KOPT-K1 (cell line): ENCODE measurements around the gene RLIM.
"Not testable (repeated sequence)": the region's sequence is repeated elsewhere in the genome, so short reads cannot be mapped to it uniquely, and the experiment has no call there.

Experiments
- H3K27ac ChIP-seq: fragments of 200-600 bp; sonication (generic); 2 replicates; pipeline ENCODE4 v1.5.1; 2016; ENCODE audit warnings: antibody characterized with exemption, mild to moderate bottlenecking, low read depth, low read length; ENCODE audit not compliant: poor library complexity, severe bottlenecking
- H3K36me3 ChIP-seq: fragments of 200-600 bp; sonication (generic); 2 replicates; pipeline ENCODE4 v1.5.1; 2017; ENCODE audit warnings: antibody characterized with exemption, mild to moderate bottlenecking, low read length, moderate library complexity; ENCODE audit not compliant: insufficient read depth
- H3K9me3 ChIP-seq: fragments of 200-600 bp; sonication (generic); 2 replicates; pipeline ENCODE4 v1.5.1; 2017; ENCODE audit warnings: antibody characterized with exemption, low read length, mild to moderate bottlenecking; ENCODE audit not compliant: insufficient read depth, poor library complexity, severe bottlenecking

Gene RLIM

GRCh38 chrX:74614093-74614909 lies at the start of gene RLIM:
Gene RLIM, minus strand, starts transcription at chrX:74614624. Its CDS starts 18,647 bp downstream, at chrX:74595977.
- Histone ChIP-seq H3K9me3 (no peaks in the 10 kb centered on the region), H3K27ac (peak within 1 kb of the TSS; percentile 97), H3K36me3 (peaks cover 22% of the 10 kb centered on the region)

- Histone ChIP-seq H3K9me3 (no peaks in the 10 kb centered on the region), H3K36me3 (no peaks in the 10 kb centered on the region), H3K27ac (no peak overlapping the region)
These were observed 41.8 kb upstream of the RLIM start for GRCh38 chrX:74656079-74656745.

- not testable (repeated sequence) for H3K36me3 ChIP-seq, H3K27ac ChIP-seq, H3K9me3 ChIP-seq
These were observed 40.5 kb upstream of the RLIM start for GRCh38 chrX:74654953-74655352.

GRCh38 chrX:74636749-74637314 lies 22.4 kb upstream of the RLIM start:
- Histone ChIP-seq H3K9me3 (no peaks in the 10 kb centered on the region), H3K36me3 (no peaks in the 10 kb centered on the region), H3K27ac (no peak overlapping the region)

- peaks cover 27% of the 10 kb centered on the region for H3K36me3 ChIP-seq
- H3K9me3 ChIP-seq: no peaks in the 10 kb centered on the region
- H3K27ac ChIP-seq: peak overlapping the region; percentile 97
These were observed 893 bp downstream of the RLIM start for GRCh38 chrX:74613370-74614092.

GRCh38 chrX:74606799-74607198 lies 7.6 kb downstream of the RLIM start:
- no peaks in the 10 kb centered on the region for H3K9me3 ChIP-seq
- peaks cover 75% of the 10 kb centered on the region for H3K36me3 ChIP-seq
- no peak overlapping the region for H3K27ac ChIP-seq

GRCh38 chrX:74606342-74606741 lies 8.1 kb downstream of the RLIM start:
- no peak overlapping the region for H3K27ac ChIP-seq
- H3K36me3 ChIP-seq: peaks cover 75% of the 10 kb centered on the region
- H3K9me3 ChIP-seq: no peaks in the 10 kb centered on the region

GRCh38 chrX:74603040-74603439 lies 11.4 kb downstream of the RLIM start:
- Histone ChIP-seq H3K27ac (no peak overlapping the region), H3K9me3 (no peaks in the 10 kb centered on the region), H3K36me3 (peaks cover 74% of the 10 kb centered on the region)

- Histone ChIP-seq H3K27ac (no peak overlapping the region), H3K36me3 (peaks cover 74% of the 10 kb centered on the region), H3K9me3 (no peaks in the 10 kb centered on the region)
These were observed 12.3 kb downstream of the RLIM start for GRCh38 chrX:74602142-74602541.

- peaks cover 92% of the 10 kb centered on the region for H3K36me3 ChIP-seq
- H3K27ac ChIP-seq: no peak overlapping the region
- no peaks in the 10 kb centered on the region for H3K9me3 ChIP-seq
These were observed 20.8 kb downstream of the RLIM start for GRCh38 chrX:74593593-74593992.

- H3K36me3 ChIP-seq: peaks cover 66% of the 10 kb centered on the region
- no peak overlapping the region for H3K27ac ChIP-seq
- H3K9me3 ChIP-seq: no peaks in the 10 kb centered on the region
These were observed 28.7 kb downstream of the RLIM start for GRCh38 chrX:74585766-74586165.

- no peak overlapping the region for H3K27ac ChIP-seq
- H3K9me3 ChIP-seq: no peaks in the 10 kb centered on the region
- peaks cover 13% of the 10 kb centered on the region for H3K36me3 ChIP-seq
These were observed 34.7 kb downstream of the RLIM start for GRCh38 chrX:74579597-74580198.

GRCh38 chrX:74578137-74578536 lies 36.3 kb downstream of the RLIM start:
- peaks cover 8% of the 10 kb centered on the region; the same call in 1 of the 2 replicates for H3K36me3 ChIP-seq
- no peak overlapping the region for H3K27ac ChIP-seq
- no peaks in the 10 kb centered on the region for H3K9me3 ChIP-seq

- no peaks in the 10 kb centered on the region for H3K36me3 ChIP-seq
- no peaks in the 10 kb centered on the region for H3K9me3 ChIP-seq
- H3K27ac ChIP-seq: no peak overlapping the region
These were observed 57.0 kb downstream of the RLIM start for GRCh38 chrX:74557378-74557777.

- Histone ChIP-seq H3K27ac (no peak overlapping the region), H3K36me3 (no peaks in the 10 kb centered on the region), H3K9me3 (no peaks in the 10 kb centered on the region)
These were observed 62.5 kb downstream of the RLIM start for GRCh38 chrX:74551934-74552333.
